Activated T-helper 17 cell treated with anti-CD3 and anti-CD28 coated beads, Interleukin-2, amount 50 U/mL, for 72 hours (primary cell): ENCODE results near the gene INSR. TPM values are rescaled to one million over a fixed set of nuclear protein-coding genes. Genes with fewer than 3 reads are reported as not detected.
A peak's percentile ranks its signal among the peaks of the same experiment; 100 is the strongest.
"Not testable (repeated sequence)": the region's sequence is repeated elsewhere in the genome, so short reads cannot be mapped to it uniquely, and the experiment has no call there.

Experiments used
- ATAC-seq: fragments of 150-1000 bp; cut with Tn5 transposase; replicated peaks from 2 replicates; pipeline ENCODE4 v1.10.0; 2021; ENCODE audit warnings: mild to moderate bottlenecking, moderate library complexity
- H3K27ac Mint-ChIP-seq: one replicate; pipeline ENCODE4 v1.8.0; 2022; ENCODE audit warnings: mixed read lengths
- H3K27me3 Mint-ChIP-seq: one replicate; pipeline ENCODE4 v1.8.0; 2022; ENCODE audit warnings: mixed read lengths
- H3K36me3 Mint-ChIP-seq: one replicate; pipeline ENCODE4 v1.8.0; 2022; ENCODE audit warnings: low read depth, mild to moderate bottlenecking, mixed read lengths
- H3K4me1 Mint-ChIP-seq: one replicate; pipeline ENCODE4 v1.8.0; 2022; ENCODE audit warnings: mixed read lengths
- H3K4me3 Mint-ChIP-seq: one replicate; pipeline ENCODE4 v1.8.0; 2022; ENCODE audit warnings: mild to moderate bottlenecking, mixed read lengths
- H3K9me3 Mint-ChIP-seq: one replicate; pipeline ENCODE4 v1.8.0; 2022; ENCODE audit warnings: mixed read lengths
- total RNA-seq, 2 donors: library from RNA; stranded (reverse); gene quantifications; one replicate each; pipeline ENCODE4 v1.2.3, GENCODE V29; 2022

INSR gene
- total RNA-seq, 2 donors from 2014 or later = 0.69 to 5.0 TPM

DNA sequence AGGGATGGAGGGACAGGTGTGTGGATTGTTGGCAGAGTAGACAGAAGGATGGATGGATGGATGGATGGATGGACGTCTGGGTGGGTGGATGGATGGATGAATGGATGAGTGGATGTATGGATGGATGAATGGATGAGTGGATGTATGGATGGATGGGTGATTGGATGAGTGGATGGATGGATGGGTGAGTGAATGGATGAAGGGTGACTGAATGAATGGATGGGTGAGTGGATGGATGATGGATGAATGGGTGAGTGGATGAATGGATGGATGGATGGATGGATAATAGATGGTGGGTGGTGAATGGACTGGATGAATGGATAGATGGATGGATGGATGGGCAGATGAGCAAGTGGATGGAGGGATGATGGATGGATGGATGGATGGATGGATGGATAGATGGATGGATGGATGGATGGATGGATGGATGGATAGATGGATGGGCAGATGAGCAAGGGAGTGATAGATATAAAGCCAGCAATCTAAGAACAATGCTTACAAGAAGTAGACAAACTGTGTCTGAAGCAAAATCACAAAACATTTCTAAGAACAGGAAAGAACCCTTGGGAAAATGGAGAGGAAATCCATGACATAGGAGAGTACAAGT lies 65.2 kb downstream of the INSR start:
- H3K27me3 Mint-ChIP-seq = peaks cover 8% of the 10 kb centered on the region
- peaks cover 6% of the 10 kb centered on the region for H3K4me1 Mint-ChIP-seq
- H3K27ac Mint-ChIP-seq = no peak overlapping the region
- no peaks in the 10 kb centered on the region for H3K9me3 Mint-ChIP-seq
- ATAC-seq = no peak
- H3K36me3 Mint-ChIP-seq = no peaks in the 10 kb centered on the region
- no peak overlapping the region for H3K4me3 Mint-ChIP-seq

DNA sequence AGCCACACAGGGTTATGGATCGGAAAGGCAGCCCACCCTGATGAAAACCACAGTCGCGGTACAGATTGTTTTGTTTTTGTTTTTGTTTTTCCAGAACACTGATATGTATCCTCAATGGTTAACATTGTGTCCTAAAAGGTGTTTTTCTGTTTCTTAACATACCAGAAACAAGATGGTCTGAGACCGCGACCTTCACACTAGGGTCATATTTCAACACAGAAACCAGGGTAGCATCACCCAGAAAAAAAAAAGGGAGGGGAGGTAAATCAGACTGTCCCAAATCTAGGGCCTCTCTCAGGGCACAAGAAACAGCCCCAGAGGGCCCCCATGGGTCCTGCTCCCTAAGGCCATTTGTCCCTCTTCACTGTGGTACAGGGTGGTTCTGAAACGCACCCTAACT lies 66.5 kb downstream of the INSR start:
- peaks cover 8% of the 10 kb centered on the region for H3K27me3 Mint-ChIP-seq

DNA sequence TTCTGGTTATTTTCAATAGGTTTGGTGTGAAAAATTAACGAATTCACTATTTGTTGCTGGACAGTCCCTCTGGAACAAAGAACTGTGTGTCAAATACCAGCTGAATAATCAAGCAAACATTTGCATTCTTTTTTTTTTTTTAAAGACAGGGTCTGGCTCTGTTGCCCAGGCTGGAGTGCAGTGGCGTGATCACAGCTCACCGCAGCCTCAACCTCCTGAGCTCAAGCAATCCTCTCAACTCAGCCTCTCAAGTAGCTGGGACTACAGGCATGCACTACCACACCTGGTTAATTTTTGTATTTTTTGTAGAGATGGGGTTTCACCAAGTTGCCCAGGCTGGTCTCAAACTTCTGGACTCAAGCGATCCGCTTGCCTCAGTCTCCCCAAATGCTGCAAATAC lies 67.1 kb downstream of the INSR start:
- H3K9me3 Mint-ChIP-seq = not testable (repeated sequence)

More for the DNA sequence above, 66.5 kb downstream of the INSR start:
- H3K27ac Mint-ChIP-seq = no peak overlapping the region
- no peak overlapping the region for H3K4me3 Mint-ChIP-seq
- H3K4me1 Mint-ChIP-seq = peaks cover 6% of the 10 kb centered on the region
- ATAC-seq = no peak
- H3K36me3 Mint-ChIP-seq = no peaks in the 10 kb centered on the region
- no peaks in the 10 kb centered on the region for H3K9me3 Mint-ChIP-seq

DNA sequence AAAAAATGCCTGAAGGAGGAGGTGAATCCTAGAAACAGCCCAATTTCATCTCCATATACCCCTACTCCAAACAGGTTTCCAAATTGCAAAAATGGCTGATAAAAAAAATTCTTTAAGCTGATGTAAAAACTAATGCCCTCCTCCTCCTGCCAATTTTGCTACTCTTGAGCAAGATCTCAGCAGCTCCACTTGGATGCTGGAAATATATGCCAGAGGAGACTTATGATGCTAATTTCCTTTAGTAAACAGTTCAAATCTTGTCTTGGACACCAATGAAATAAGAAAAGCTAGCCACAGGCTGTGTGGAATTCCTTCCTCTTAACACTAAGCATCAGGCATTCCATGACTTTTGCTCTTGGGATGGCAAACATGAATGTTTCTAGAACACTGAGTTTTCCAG lies 67.5 kb downstream of the INSR start:
- H3K4me3 Mint-ChIP-seq = no peak overlapping the region
- no peaks in the 10 kb centered on the region for H3K36me3 Mint-ChIP-seq
- no peak for ATAC-seq
- no peaks in the 10 kb centered on the region for H3K9me3 Mint-ChIP-seq
- no peak overlapping the region for H3K27ac Mint-ChIP-seq
- peaks cover 6% of the 10 kb centered on the region for H3K4me1 Mint-ChIP-seq
- peaks cover 8% of the 10 kb centered on the region for H3K27me3 Mint-ChIP-seq

More for the DNA sequence above, 67.1 kb downstream of the INSR start:
- not testable (repeated sequence) for H3K27me3 Mint-ChIP-seq, ATAC-seq, H3K4me3 Mint-ChIP-seq, H3K4me1 Mint-ChIP-seq, H3K36me3 Mint-ChIP-seq, H3K27ac Mint-ChIP-seq

DNA sequence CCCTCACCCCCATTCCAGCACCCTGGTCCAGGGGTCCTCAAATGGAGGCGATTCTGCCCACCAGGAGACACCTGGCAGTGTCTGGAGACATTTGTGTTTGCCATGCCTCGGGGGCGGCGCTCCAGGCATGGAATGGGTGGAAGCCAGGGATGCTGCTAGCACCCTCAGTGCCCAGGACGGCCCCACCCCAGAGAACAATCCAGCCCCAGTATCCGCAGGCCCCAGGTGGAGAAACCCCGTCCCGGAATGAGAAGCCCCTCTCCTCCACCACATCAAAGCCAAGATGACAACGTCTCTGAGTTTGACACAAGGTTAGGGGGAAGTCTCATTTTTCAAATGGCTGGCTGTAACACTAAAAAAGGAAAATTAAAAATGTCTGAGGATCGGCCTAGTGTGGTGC lies 68.5 kb downstream of the INSR start:
- ATAC-seq = no peak
- peaks cover 8% of the 10 kb centered on the region for H3K27me3 Mint-ChIP-seq
- H3K36me3 Mint-ChIP-seq = no peaks in the 10 kb centered on the region
- peaks cover 6% of the 10 kb centered on the region for H3K4me1 Mint-ChIP-seq
- H3K4me3 Mint-ChIP-seq = no peak overlapping the region
- no peaks in the 10 kb centered on the region for H3K9me3 Mint-ChIP-seq
- H3K27ac Mint-ChIP-seq = no peak overlapping the region

DNA sequence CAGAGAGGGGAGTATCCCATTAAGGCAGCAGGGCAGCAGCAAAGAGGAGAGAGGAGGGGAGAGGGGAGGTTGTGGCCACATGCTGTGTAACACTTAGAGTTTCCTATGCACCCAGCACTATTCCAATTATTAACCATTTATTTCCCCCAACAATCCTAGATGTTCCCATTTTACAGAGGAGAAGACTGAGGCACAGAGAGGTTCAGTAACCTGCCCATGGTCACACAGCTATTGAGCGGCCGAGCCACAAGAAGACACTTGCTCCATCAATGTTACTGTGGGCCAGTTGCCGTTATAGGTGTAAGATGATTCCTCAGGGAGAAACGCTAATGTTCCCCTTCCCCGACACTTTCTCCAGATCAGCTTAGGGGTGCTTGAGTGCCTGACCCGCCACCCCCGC lies 69.2 kb downstream of the INSR start:
- Mint-ChIP-seq H3K4me3 (no peak overlapping the region), H3K9me3 (no peaks in the 10 kb centered on the region), H3K36me3 (no peaks in the 10 kb centered on the region), H3K27me3 (peaks cover 8% of the 10 kb centered on the region), H3K27ac (no peak overlapping the region), H3K4me1 (peaks cover 6% of the 10 kb centered on the region)
- no peak for ATAC-seq

DNA sequence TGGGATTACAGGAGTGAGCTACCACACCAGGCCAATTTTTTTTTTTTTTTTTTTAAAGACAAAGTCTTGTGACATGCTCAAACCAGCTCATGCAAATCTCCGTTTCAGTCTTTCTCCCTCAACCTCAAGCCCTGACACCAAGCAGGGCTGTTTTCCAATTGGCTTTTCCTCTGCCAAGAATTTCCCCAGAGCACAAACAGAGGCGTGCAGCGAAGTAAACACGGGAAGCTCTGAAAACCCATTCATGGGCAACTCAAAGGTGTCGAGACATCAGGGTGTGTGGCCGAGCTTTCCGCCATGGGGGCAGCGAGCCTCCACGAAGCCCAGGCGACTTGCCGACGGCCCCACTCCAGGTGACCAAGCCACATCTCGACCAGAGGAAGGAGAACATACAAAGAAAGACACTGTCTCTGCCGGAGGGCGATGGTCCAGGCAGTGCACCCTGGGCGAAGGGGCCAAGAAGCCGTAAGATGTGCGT lies 70.0 kb downstream of the INSR start:
- ATAC-seq = no peak
- no peak overlapping the region for H3K4me3 Mint-ChIP-seq
- H3K36me3 Mint-ChIP-seq = no peaks in the 10 kb centered on the region
- peaks cover 8% of the 10 kb centered on the region for H3K27me3 Mint-ChIP-seq
- H3K4me1 Mint-ChIP-seq = peaks cover 6% of the 10 kb centered on the region
- no peak overlapping the region for H3K27ac Mint-ChIP-seq
- H3K9me3 Mint-ChIP-seq = no peaks in the 10 kb centered on the region

DNA sequence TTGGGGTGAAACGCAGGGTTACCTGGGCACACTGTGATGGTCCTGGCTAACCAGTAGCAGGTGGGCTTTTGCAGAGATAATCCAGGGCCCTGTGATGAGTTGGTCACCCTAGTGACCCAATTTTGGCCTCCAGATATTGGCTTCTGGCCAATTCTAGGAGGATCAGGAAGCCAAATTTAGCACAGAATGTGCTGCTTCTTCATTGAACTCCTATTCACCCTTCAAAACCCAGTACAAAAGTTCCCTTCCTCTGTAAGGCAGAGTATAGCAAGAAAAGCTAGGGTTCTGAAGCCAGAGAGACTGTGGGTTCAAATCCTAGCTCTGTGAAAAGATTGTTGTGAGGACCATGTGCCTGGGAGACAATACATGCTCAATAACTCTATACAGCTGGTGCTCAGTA lies 70.8 kb downstream of the INSR start:
- Mint-ChIP-seq H3K27ac (no peak overlapping the region), H3K36me3 (no peaks in the 10 kb centered on the region), H3K4me1 (no peaks in the 10 kb centered on the region), H3K27me3 (peaks cover 3% of the 10 kb centered on the region), H3K9me3 (no peaks in the 10 kb centered on the region), H3K4me3 (no peak overlapping the region)
- no peak for ATAC-seq

DNA sequence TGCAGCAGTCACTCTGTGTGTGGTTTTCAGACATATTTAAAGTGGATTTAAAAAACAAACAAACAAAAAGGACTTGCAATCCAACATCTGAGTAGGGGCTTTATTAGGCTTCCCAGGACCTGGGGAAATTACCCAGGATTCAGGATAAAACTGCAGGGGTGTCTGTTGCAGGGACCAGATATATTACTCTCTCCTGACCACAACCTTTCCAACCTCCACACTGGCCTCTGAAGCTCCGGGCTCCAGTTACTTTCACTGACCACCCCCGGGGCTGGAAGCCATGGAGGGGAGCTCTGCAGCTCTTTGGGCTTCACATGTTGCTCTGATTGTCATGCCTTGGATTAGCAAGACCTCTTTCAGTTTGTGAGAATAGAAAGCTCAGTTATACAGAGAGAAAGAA lies 75.2 kb downstream of the INSR start:
- ATAC-seq = no peak
- Mint-ChIP-seq H3K9me3 (no peaks in the 10 kb centered on the region), H3K4me3 (no peak overlapping the region), H3K27ac (no peak overlapping the region), H3K4me1 (peaks cover 15% of the 10 kb centered on the region), H3K36me3 (no peaks in the 10 kb centered on the region), H3K27me3 (peaks cover 4% of the 10 kb centered on the region)

DNA sequence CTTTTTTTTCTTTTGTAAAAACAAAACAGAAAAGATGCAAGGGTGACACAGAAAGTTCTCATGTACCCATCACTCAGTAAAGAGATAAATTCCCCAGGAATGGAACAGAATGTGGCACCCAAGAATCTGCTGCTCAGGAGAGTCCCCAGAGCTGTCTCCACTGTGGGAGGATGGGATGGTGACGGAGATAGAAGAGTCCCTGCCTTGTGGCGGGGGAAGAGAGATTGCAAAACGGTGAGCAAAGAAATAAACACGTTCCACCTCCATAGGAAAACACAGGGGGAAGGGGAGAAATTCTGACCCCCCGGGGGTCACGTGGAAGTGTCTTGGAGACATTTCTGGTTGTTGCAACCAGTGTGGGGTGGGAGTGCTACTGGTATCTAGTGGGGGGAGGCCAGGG lies 76.4 kb downstream of the INSR start:
- no peaks in the 10 kb centered on the region for H3K36me3 Mint-ChIP-seq
- H3K9me3 Mint-ChIP-seq = no peaks in the 10 kb centered on the region
- peaks cover 21% of the 10 kb centered on the region for H3K4me1 Mint-ChIP-seq
- ATAC-seq = no peak
- peaks cover 4% of the 10 kb centered on the region for H3K27me3 Mint-ChIP-seq
- H3K27ac Mint-ChIP-seq = peak overlapping the region; percentile 28
- no peak overlapping the region for H3K4me3 Mint-ChIP-seq

DNA sequence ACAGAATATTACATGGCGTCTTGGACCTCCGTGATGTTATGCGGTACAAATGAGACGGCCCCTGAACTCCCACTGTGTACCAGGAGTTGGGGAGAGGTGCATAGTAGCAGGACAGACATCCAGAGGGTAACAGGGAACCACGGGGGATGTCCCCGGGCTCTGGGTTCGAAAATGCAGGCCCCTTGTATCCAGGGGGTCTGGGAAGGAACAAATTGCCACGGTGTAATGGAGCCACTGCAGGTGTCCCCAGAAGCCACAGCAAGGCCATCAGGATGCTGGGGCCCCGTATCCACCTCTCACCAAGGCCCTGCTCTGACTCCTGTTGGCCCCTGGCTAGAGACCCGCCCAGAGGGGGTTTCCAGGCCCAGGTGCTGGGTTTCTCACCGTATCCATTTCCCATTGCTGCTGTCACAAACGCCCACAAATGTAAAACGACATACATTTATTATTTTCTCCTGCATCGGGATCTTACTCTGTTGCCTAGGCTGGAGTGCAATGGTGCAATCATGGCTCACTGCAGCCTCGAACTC lies 77.8 kb downstream of the INSR start:
- Mint-ChIP-seq H3K27ac (peak overlapping the region; percentile 28), H3K4me1 (peaks cover 21% of the 10 kb centered on the region)

DNA sequence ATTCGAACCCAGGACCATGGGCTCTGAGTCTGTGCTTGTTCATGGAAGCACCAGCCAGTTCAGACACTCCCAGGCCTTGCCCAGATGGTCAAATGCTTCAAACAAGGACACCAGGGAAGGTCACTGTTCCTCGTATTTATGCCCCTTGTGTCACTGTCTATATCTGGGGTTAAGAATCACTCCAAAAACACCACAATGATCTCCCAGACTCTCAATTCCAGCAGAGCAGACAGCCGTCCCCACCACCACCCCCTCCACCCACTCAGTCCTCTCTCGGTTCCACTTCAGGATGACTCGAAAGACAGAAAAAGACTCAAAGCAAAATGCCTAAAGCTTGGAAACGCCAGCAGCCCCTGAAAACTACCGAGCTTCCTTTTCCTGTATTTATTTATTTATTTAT lies 79.0 kb downstream of the INSR start:
- Mint-ChIP-seq H3K9me3 (no peaks in the 10 kb centered on the region), H3K4me3 (no peak overlapping the region), H3K27ac (no peak overlapping the region), H3K27me3 (peaks cover 4% of the 10 kb centered on the region), H3K4me1 (peaks cover 21% of the 10 kb centered on the region), H3K36me3 (no peaks in the 10 kb centered on the region)
- ATAC-seq = no peak

More for the DNA sequence above, 77.8 kb downstream of the INSR start:
- ATAC-seq = peak; percentile 68
- H3K4me3 Mint-ChIP-seq = no peak overlapping the region
- no peaks in the 10 kb centered on the region for H3K9me3 Mint-ChIP-seq
- no peaks in the 10 kb centered on the region for H3K36me3 Mint-ChIP-seq
- H3K27me3 Mint-ChIP-seq = peaks cover 4% of the 10 kb centered on the region

DNA sequence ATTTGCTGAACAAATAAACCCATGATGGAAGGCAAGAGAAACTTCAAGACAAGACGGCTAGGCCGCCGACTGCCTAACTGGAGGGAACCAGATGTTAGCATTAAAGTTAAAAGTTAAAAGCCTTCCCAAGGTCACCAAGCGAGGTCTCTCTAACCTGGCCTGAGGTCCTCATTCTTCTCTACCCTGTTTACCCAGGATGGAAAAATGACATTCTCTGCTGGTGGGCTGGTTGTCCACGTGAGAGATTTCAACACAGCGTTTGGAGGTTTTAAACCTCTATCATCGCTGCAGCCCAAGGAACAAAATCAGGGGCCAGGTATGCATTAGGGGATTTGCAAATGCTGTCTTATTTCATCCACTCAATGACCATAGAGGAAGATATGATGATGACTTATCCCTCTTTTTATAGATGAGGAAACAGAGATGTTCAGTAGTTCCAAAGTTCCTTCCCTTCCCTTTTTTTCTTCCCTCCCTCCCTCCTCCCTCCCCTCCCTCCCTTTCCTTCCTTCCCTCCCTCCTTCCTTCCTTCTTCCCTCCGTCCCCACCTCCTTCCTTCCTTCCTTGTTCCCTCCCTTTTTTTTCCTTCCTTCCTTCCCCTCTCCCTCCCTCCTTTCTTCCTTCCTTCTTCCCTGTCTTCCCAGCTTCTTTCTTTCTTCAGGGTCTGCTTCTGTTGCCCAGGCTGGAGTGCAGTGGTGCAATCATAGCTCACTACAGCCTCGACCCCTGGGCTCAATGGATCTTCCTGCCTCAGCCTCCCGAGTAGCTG lies 79.7 kb downstream of the INSR start:
- Mint-ChIP-seq H3K4me1 (peaks cover 21% of the 10 kb centered on the region), H3K4me3 (peak overlapping the region; percentile 22), H3K36me3 (no peaks in the 10 kb centered on the region), H3K27me3 (peaks cover 4% of the 10 kb centered on the region), H3K9me3 (no peaks in the 10 kb centered on the region), H3K27ac (peak overlapping the region; percentile 37)
- no peak for ATAC-seq

DNA sequence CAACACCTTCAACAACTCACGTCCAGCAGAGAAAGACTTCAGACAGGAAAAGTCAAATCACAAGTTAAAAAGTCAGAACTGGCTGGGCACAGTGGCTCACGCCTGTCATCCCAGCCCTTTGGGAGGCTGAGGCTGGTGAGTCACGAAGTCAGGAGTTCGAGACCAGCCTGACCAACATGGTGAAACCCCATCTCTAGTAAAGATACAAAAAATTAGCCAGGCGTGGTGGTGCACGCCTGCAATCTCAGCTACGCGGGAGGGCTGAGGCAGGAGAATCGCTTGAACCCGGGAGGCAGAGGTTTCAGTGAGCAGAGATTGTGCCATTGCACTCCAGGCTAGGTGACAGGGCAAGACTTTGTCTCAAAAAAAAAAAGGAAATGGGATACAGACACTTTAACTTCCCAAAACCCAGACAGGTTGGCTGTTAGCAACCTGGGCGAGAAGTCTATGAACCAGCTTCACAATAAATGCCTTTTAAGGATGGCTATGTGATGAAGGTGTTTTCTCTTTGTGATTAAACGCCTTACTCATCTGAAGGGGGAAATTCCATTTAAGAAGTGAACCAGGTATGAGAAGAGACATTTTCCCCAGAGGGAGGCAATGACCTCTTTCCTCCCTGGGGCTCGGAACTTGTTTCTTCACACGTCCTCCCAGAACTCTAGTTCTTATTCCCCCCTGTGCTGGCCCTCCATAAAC lies 80.4 kb downstream of the INSR start:
- peaks cover 21% of the 10 kb centered on the region for H3K4me1 Mint-ChIP-seq
- H3K36me3 Mint-ChIP-seq = no peaks in the 10 kb centered on the region
- H3K27ac Mint-ChIP-seq = peak overlapping the region; percentile 37
- H3K27me3 Mint-ChIP-seq = peaks cover 4% of the 10 kb centered on the region
- H3K9me3 Mint-ChIP-seq = no peaks in the 10 kb centered on the region
- peak overlapping the region; percentile 22 for H3K4me3 Mint-ChIP-seq
- peak; percentile 65 for ATAC-seq
